GM23248 (cell line): ENCODE data around the gene GPX5. TPM values are rescaled to one million over a fixed set of nuclear protein-coding genes. Genes with fewer than 3 reads are reported as not detected.

ENCODE experiments used
- DNase-seq: peaks from one replicate; pipeline ENCODE4 v3.0.0-alpha.2; 2015
- H2AFZ ChIP-seq: fragments of 200-600 bp; sonication (generic); 2 replicates; pipeline ENCODE4 v1.6.1; 2016; ENCODE audit warnings: antibody characterized with exemption
- H3F3A ChIP-seq: fragments of 200-600 bp; sonication (generic); 2 replicates; pipeline ENCODE4 v1.6.1; 2016; ENCODE audit warnings: mild to moderate bottlenecking, antibody characterized with exemption, mixed run types; ENCODE audit not compliant: insufficient read depth
- H3K27ac ChIP-seq: fragments of 200-600 bp; sonication (generic); 2 replicates; pipeline ENCODE4 v1.5.1; 2016; ENCODE audit warnings: mild to moderate bottlenecking
- H3K27me3 ChIP-seq: fragments of 200-600 bp; sonication (generic); replicated peaks from 2 replicates; pipeline ENCODE4 v1.6.1; 2016; ENCODE audit warnings: mild to moderate bottlenecking; ENCODE audit not compliant: insufficient read depth
- H3K36me3 ChIP-seq: fragments of 200-600 bp; sonication (generic); 2 replicates; pipeline ENCODE4 v1.6.1; 2016; ENCODE audit warnings: low read depth, mild to moderate bottlenecking
- H3K4me1 ChIP-seq: fragments of 200-600 bp; sonication (generic); 2 replicates; pipeline ENCODE4 v1.6.1; 2016; ENCODE audit warnings: mild to moderate bottlenecking; ENCODE audit not compliant: insufficient read depth
- H3K4me2 ChIP-seq: fragments of 200-600 bp; sonication (generic); one replicate; pipeline ENCODE4 v1.6.1; 2016; ENCODE audit warnings: mild to moderate bottlenecking; ENCODE audit not compliant: unreplicated experiment
- H3K4me3 ChIP-seq: fragments of 200-600 bp; sonication (generic); 2 replicates; pipeline ENCODE4 v1.5.1; 2016; ENCODE audit warnings: mild to moderate bottlenecking
- H3K79me2 ChIP-seq: fragments of 200-600 bp; sonication (generic); 2 replicates; pipeline ENCODE4 v1.6.1; 2016; ENCODE audit warnings: mild to moderate bottlenecking; ENCODE audit not compliant: insufficient read depth
- H3K9ac ChIP-seq: fragments of 200-600 bp; sonication (generic); 2 replicates; pipeline ENCODE4 v1.6.1; 2016; ENCODE audit warnings: mild to moderate bottlenecking
- H3K9me2 ChIP-seq: fragments of 200-600 bp; sonication (generic); 2 replicates; pipeline ENCODE4 v1.6.1; 2016; ENCODE audit warnings: mixed run types, mild to moderate bottlenecking, moderate library complexity; ENCODE audit not compliant: insufficient read depth
- H3K9me3 ChIP-seq: fragments of 200-600 bp; sonication (generic); one replicate; pipeline ENCODE4 v1.6.1; 2017; ENCODE audit warnings: low read depth
- H4K20me1 ChIP-seq: fragments of 200-600 bp; sonication (generic); 2 replicates; pipeline ENCODE4 v1.6.0; 2016; ENCODE audit not compliant: insufficient read depth
- EZH2 ChIP-seq: fragments of 200-600 bp; sonication (generic); IDR thresholded peaks from 2 replicates; pipeline ENCODE4 v1.6.1; 2018; ENCODE audit warnings: antibody characterized with exemption, mild to moderate bottlenecking; ENCODE audit not compliant: insufficient read depth, poor library complexity, severe bottlenecking
- EZH2phosphoT487 ChIP-seq: fragments of 200-600 bp; sonication (generic); IDR thresholded peaks from 2 replicates; pipeline ENCODE4 v1.6.1; 2018; ENCODE audit warnings: antibody characterized with exemption, moderate library complexity, mild to moderate bottlenecking, low read depth; ENCODE audit not compliant: insufficient read depth
- WGBS, 2 experiments: methylation state at CpG; one replicate each; pipeline ENCODE4 v1.1.6; 2015 to 2017; ENCODE audit warnings: low lambda C conversion rate in 2 of 2, low coverage in 1 of 2; ENCODE audit errors: missing lambda C conversion rate in 2 of 2; 5-methylcytosine and 5-hydroxymethylcytosine counted together
- in situ Hi-C: fragments of 300-500 bp; cut with MboI; formaldehyde crosslinking; loops from 2 replicates; pipeline ENCODE4 v1.15.0; 2020
- polyA plus RNA-seq: library from polyadenylated mRNA; unstranded; fragments of >200 nt; fragmentation: Nextera tagmentation; extraction: Ambion mirVana; gene quantifications from 2 replicates; pipeline ENCODE4 v1.2.1, GENCODE V29; 2016
- total RNA-seq: library from RNA; depleted of rRNA; stranded (reverse); fragments of >200 nt; shearing (Covaris generic); gene quantifications from 2 replicates; pipeline ENCODE4 v1.2.3, GENCODE V29; 2014

Gene GPX5
- total and polyA plus RNA-seq, 2 experiments from 2014 or later = not detected

DNA sequence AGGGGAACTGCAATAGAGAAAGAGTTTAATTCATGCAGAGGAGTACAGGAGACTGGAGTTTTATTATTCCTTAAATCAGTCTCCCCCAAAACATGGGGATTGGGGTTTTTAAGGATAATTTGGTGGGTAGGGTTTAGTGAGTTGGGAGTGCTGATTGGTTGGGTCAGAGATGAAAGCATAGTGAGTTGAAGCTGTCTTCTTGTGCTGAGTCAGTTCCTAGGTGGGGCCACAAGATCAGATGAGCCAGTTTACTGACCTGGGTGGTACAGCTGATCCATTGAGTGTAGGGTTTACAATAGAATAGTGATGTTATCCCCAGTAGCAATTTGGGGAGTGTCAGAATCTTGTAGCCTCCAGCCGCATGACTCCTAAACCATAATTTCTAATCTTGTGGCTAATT lies 39.1 kb upstream of the GPX5 start:
- H3K9me2 ChIP-seq = no peaks in the 10 kb centered on the region
- no peak overlapping the region for H2AFZ ChIP-seq
- H3K4me1 ChIP-seq = no peaks in the 10 kb centered on the region
- no peaks in the 10 kb centered on the region for H4K20me1 ChIP-seq
- H3F3A ChIP-seq = no peaks in the 10 kb centered on the region; the same call in 1 of the 2 replicates
- no peak overlapping the region for H3K4me2 ChIP-seq
- in situ Hi-C loops = no loop called here
- no peaks in the 10 kb centered on the region for H3K79me2 ChIP-seq
- 0 out of 2 replicates have a peak, but pooled peaks cover 9% of the 10 kb centered on the region for H3K27me3 ChIP-seq
- WGBS, 2 experiments = 73 to 83% methylated on average over 1 of the region's 1 CpG
- DNase-seq = no peak
- no peak overlapping the region for H3K9ac ChIP-seq
- H3K27ac ChIP-seq = no peak overlapping the region
- no peak for TF ChIP-seq EZH2phosphoT487
- TF ChIP-seq EZH2 = no peak
- no peak overlapping the region for H3K4me3 ChIP-seq
- H3K9me3 ChIP-seq = no peaks in the 10 kb centered on the region
- H3K36me3 ChIP-seq = no peaks in the 10 kb centered on the region

GRCh38 chr6:28486988-28487742 lies 38.5 kb upstream of the GPX5 start:
- DNase-seq = no peak
- 20 to 25% methylated on average over 3 of the region's 3 CpGs for WGBS, 2 experiments

DNA sequence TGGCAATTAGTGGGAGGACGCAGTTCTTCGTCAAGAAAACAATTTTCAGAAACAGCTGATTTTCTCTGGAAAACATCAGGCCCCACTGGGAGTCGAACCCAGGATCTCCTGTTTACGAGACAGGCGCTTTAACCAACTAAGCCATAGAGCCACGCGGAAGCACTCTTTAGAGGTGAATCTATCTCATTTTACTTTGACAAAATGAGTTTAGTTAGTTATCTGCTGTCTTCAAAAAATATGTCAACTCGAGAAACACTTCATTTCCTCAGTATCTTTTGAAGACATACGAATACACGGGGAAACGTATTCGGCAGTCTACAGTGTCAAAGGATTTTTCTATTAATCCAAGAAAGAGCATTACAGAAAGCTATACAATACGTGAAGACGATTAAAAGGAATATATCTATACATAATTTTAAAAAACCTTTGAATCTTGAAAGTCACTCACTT lies 36.7 kb upstream of the GPX5 start:
- in situ Hi-C loops = no loop called here
- H3K9ac ChIP-seq = peak overlapping the region; percentile 79; the same call in 1 of the 2 replicates

More at GRCh38 chr6:28486988-28487742, 38.5 kb upstream of the GPX5 start:
- H3K4me2 ChIP-seq = no peak overlapping the region
- no peak overlapping the region for H2AFZ ChIP-seq
- H3K9me3 ChIP-seq = no peaks in the 10 kb centered on the region
- no peaks in the 10 kb centered on the region; the same call in 1 of the 2 replicates for H3F3A ChIP-seq
- no peaks in the 10 kb centered on the region for H3K9me2 ChIP-seq
- no peaks in the 10 kb centered on the region for H3K36me3 ChIP-seq
- H3K27me3 ChIP-seq = 0 out of 2 replicates have a peak, but pooled peaks cover 9% of the 10 kb centered on the region
- in situ Hi-C loops = no loop called here
- no peaks in the 10 kb centered on the region for H3K79me2 ChIP-seq
- no peaks in the 10 kb centered on the region for H3K4me1 ChIP-seq
- H4K20me1 ChIP-seq = no peaks in the 10 kb centered on the region
- TF ChIP-seq EZH2phosphoT487 (no peak), EZH2 (no peak)
- no peak overlapping the region for H3K27ac ChIP-seq
- H3K4me3 ChIP-seq = no peak overlapping the region
- H3K9ac ChIP-seq = no peak overlapping the region

DNA sequence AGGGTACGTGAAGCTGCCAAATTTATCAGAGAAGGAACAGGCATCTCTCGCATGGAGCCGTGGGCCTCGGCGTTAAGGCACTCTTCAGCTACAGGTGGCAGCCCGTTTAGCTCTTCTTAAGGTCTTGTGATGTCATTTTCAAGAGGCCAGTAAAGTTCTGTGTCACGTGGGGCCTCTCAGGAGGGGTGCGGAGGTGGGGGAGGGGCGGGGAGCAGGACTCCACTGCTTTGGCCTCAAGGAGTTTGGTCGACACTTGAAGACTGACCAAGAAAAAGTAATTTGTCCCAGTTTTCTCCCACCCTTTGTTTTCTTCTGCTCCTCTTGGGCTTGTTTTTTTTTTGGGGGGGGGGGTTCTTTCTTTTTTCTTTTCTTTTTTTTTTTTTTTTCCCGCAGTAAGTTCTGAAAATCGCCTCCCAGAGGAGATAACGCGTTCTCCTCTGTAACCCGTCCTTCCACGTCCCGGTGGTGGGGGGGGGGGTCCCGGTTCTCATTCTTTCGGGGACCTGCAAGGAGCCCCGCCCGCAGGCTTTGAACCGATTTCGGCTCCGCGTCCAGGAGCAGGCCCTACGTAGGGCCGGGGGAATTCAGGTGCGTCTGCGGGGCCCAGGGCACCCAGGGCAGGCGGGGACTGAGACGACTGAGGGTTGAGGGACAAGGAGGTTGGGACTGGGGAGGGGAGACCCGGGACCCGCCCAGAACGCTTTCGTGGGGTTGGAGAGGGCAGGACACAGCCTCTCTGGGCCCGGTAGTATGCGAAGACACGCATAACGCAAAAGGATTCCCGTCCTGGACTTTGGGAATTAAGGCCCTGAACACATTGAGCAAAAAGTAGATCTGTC lies 36.1 kb upstream of the GPX5 start:
- Histone ChIP-seq H3K36me3 (no peaks in the 10 kb centered on the region), H2AFZ (peak overlapping the region; percentile 98), H3K9me3 (no peaks in the 10 kb centered on the region), H3K27ac (no peak overlapping the region), H3K9ac (peak overlapping the region; percentile 79), H3K9me2 (no peaks in the 10 kb centered on the region), H3K79me2 (no peaks in the 10 kb centered on the region), H3K4me1 (no peaks in the 10 kb centered on the region), H3K27me3 (peaks cover 4% of the 10 kb centered on the region; the same call in 1 of the 2 replicates), H3F3A (no peaks in the 10 kb centered on the region; the same call in 1 of the 2 replicates), H4K20me1 (no peaks in the 10 kb centered on the region), H3K4me3 (peak overlapping the region; percentile 88), H3K4me2 (peak overlapping the region; percentile 88)
- WGBS, 2 experiments = 4 to 8% methylated on average over 33 to 40 of the region's 40 CpGs
- TF ChIP-seq EZH2phosphoT487 (no peak), EZH2 (no peak)
- in situ Hi-C loops = no loop called here
- DNase-seq = peak; percentile 75

More for the DNA sequence above, 36.7 kb upstream of the GPX5 start:
- H3K9me3 ChIP-seq = no peaks in the 10 kb centered on the region
- 20 to 22% methylated on average over 14 of the region's 14 CpGs for WGBS, 2 experiments
- H4K20me1 ChIP-seq = no peaks in the 10 kb centered on the region
- H2AFZ ChIP-seq = peak overlapping the region; percentile 98
- peak overlapping the region; percentile 88 for H3K4me2 ChIP-seq
- H3K27me3 ChIP-seq = peaks cover under 1% of the 10 kb centered on the region; the same call in 1 of the 2 replicates
- no peaks in the 10 kb centered on the region for H3K4me1 ChIP-seq
- no peaks in the 10 kb centered on the region; the same call in 1 of the 2 replicates for H3F3A ChIP-seq
- peak overlapping the region; percentile 88 for H3K4me3 ChIP-seq
- H3K36me3 ChIP-seq = no peaks in the 10 kb centered on the region
- no peak overlapping the region for H3K27ac ChIP-seq
- no peak for TF ChIP-seq EZH2
- H3K79me2 ChIP-seq = no peaks in the 10 kb centered on the region
- peak; percentile 65 for DNase-seq
- H3K9me2 ChIP-seq = no peaks in the 10 kb centered on the region
